Activated T-helper 17 cell treated with anti-CD3 and anti-CD28 coated beads, Interleukin-2, amount 50 U/mL, for 72 hours (primary cell): ENCODE data around the gene SDCCAG8. TPM values are rescaled to one million over a fixed set of nuclear protein-coding genes. Genes with fewer than 3 reads are reported as not detected.

Source experiments
- ATAC-seq: fragments of 150-1000 bp; cut with Tn5 transposase; replicated peaks from 2 replicates; pipeline ENCODE4 v1.10.0; 2021; ENCODE audit warnings: mild to moderate bottlenecking, moderate library complexity
- H3K27ac Mint-ChIP-seq: one replicate; pipeline ENCODE4 v1.8.0; 2022; ENCODE audit warnings: mixed read lengths
- H3K27me3 Mint-ChIP-seq: one replicate; pipeline ENCODE4 v1.8.0; 2022; ENCODE audit warnings: mixed read lengths
- H3K36me3 Mint-ChIP-seq: one replicate; pipeline ENCODE4 v1.8.0; 2022; ENCODE audit warnings: low read depth, mild to moderate bottlenecking, mixed read lengths
- H3K4me1 Mint-ChIP-seq: one replicate; pipeline ENCODE4 v1.8.0; 2022; ENCODE audit warnings: mixed read lengths
- H3K4me3 Mint-ChIP-seq: one replicate; pipeline ENCODE4 v1.8.0; 2022; ENCODE audit warnings: mild to moderate bottlenecking, mixed read lengths
- H3K9me3 Mint-ChIP-seq: one replicate; pipeline ENCODE4 v1.8.0; 2022; ENCODE audit warnings: mixed read lengths
- total RNA-seq, 2 donors: library from RNA; stranded (reverse); gene quantifications; one replicate each; pipeline ENCODE4 v1.2.3, GENCODE V29; 2022

Gene SDCCAG8
- total RNA-seq, 2 donors from 2014 or later: 22.2 to 31.7 TPM

DNA sequence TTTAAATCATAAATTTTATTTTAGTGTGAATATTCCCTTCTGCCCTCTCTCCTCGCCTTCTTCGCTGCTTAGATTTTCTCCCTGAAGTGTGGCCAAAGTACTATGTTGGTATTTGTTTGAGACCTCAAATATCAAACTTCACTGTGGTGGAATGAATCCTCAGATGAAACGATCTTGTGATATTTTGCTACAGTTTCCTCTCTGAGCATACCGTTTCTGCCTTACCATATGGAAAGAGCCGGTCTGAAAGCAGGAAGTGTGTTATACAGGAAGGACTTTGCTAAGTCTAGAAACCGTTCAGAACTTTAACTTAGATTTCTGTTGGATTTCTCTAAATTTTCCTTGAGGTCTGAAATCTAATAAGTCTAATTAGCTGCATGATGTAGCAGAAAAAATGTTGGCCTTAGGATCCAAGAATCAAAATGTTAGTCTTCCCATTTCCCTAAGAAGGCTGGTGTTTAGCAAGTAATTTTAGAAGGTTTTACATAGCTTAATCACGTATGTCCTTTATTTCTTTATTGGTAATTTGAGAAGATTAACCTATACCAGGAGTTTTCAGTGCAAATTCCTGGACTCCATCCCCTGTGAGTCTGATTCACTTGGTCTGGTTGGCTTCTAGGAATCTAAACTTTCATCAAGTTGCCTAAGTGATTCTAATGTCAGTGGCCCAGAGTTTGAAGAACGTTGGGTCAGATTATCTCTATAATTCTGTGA lies 30.7 kb downstream of the SDCCAG8 start:
- no peak for ATAC-seq
- H3K27ac Mint-ChIP-seq: no peak overlapping the region

GRCh38 chr1:243287123-243287460 lies 31.3 kb downstream of the SDCCAG8 start:
- Mint-ChIP-seq H3K27me3 (no peaks in the 10 kb centered on the region), H3K4me3 (no peak overlapping the region), H3K36me3 (peaks cover 90% of the 10 kb centered on the region), H3K9me3 (no peaks in the 10 kb centered on the region), H3K4me1 (peaks cover 6% of the 10 kb centered on the region), H3K27ac (no peak overlapping the region)
- no peak for ATAC-seq

More for the DNA sequence above, 30.7 kb downstream of the SDCCAG8 start:
- Mint-ChIP-seq H3K27me3 (no peaks in the 10 kb centered on the region), H3K36me3 (peaks cover 90% of the 10 kb centered on the region), H3K4me1 (peaks cover 6% of the 10 kb centered on the region), H3K9me3 (no peaks in the 10 kb centered on the region), H3K4me3 (no peak overlapping the region)

- ATAC-seq: peak; percentile 98
- Mint-ChIP-seq H3K36me3 (peaks cover 90% of the 10 kb centered on the region), H3K4me3 (peak overlapping the region; percentile 27), H3K4me1 (peaks cover 6% of the 10 kb centered on the region), H3K27ac (peak overlapping the region; percentile 13), H3K27me3 (no peaks in the 10 kb centered on the region), H3K9me3 (peaks cover 1% of the 10 kb centered on the region)
Measured at GRCh38 chr1:243287652-243288051, 31.8 kb downstream of the SDCCAG8 start.

GRCh38 chr1:243288062-243288461 lies 32.2 kb downstream of the SDCCAG8 start:
- Mint-ChIP-seq H3K4me1 (peaks cover 6% of the 10 kb centered on the region), H3K27me3 (no peaks in the 10 kb centered on the region), H3K9me3 (peaks cover 4% of the 10 kb centered on the region), H3K27ac (peak overlapping the region; percentile 13), H3K4me3 (peak overlapping the region; percentile 27), H3K36me3 (peaks cover 90% of the 10 kb centered on the region)
- no peak for ATAC-seq

GRCh38 chr1:243291292-243291691 lies 35.5 kb downstream of the SDCCAG8 start:
- peaks cover 90% of the 10 kb centered on the region for H3K36me3 Mint-ChIP-seq
- peaks cover 17% of the 10 kb centered on the region for H3K9me3 Mint-ChIP-seq
- ATAC-seq: no peak
- H3K4me3 Mint-ChIP-seq: no peak overlapping the region
- H3K4me1 Mint-ChIP-seq: peaks cover 6% of the 10 kb centered on the region
- no peak overlapping the region for H3K27ac Mint-ChIP-seq
- H3K27me3 Mint-ChIP-seq: no peaks in the 10 kb centered on the region

DNA sequence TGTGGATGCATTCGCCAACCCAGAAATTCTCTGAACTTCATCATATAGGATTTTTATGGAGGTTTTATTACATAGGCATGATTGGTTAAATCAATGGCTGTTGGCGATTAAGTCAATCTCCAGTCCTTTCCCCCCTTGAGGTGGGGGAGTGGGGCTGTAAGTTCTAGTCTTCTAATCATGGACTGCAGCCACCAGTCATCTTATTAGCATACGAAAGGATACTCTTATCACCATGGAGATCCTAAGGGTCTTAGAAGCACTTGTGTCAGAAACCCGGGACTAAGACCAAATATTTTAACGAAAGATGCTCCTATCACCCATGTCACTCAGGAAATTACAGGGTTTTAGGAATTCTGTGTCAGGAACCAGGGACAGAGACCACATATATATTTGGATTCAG lies 36.3 kb downstream of the SDCCAG8 start:
- Mint-ChIP-seq H3K27ac (no peak overlapping the region), H3K9me3 (peaks cover 17% of the 10 kb centered on the region), H3K4me3 (no peak overlapping the region), H3K4me1 (peaks cover 6% of the 10 kb centered on the region), H3K27me3 (no peaks in the 10 kb centered on the region), H3K36me3 (peaks cover 91% of the 10 kb centered on the region)
- ATAC-seq: no peak

- H3K4me1 Mint-ChIP-seq: no peaks in the 10 kb centered on the region
- H3K9me3 Mint-ChIP-seq: peaks cover 17% of the 10 kb centered on the region
- H3K36me3 Mint-ChIP-seq: peaks cover 91% of the 10 kb centered on the region
- H3K4me3 Mint-ChIP-seq: no peak overlapping the region
- H3K27ac Mint-ChIP-seq: no peak overlapping the region
- ATAC-seq: no peak
- H3K27me3 Mint-ChIP-seq: no peaks in the 10 kb centered on the region
Measured at GRCh38 chr1:243293941-243294722, 38.3 kb downstream of the SDCCAG8 start.

DNA sequence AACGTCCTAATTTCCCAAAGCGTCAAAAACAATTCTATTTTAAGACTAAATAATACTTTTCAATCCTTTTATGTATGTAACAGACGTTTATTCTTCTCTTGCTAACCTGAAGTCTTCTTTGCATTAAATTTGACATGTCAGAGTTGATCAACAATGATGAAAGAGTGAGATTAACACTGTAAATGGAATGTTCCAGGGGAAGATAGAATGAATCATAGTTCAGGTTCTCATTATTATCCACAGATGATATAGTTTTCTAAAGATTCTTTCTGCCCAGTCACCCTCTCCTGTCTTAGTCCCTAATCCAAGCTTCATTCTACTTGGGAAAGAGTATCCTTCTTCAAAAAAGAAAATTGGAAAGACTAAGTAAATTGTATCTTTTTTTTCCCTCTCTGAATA lies 38.9 kb downstream of the SDCCAG8 start:
- Mint-ChIP-seq H3K27me3 (no peaks in the 10 kb centered on the region), H3K9me3 (peaks cover 17% of the 10 kb centered on the region), H3K27ac (no peak overlapping the region), H3K4me3 (no peak overlapping the region), H3K36me3 (peaks cover 91% of the 10 kb centered on the region), H3K4me1 (no peaks in the 10 kb centered on the region)
- no peak for ATAC-seq

DNA sequence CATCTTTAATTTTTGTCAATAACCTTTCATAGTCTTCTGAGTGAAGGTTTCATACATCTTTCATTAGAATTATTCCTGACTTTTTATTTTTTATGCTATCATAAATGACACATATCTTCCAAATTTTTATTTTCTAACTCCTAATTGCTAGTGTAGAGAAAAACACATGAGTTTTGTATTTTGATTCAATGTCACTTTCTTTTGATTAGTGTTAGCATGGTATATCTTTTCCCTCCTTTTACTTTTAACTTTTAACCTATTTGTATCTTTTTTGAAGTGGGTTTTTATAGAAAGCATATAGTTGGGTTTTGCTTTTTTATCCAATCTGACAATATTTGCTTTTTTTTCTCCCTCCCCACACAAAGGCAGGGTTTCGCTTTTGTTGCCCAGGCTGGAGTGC lies 43.2 kb downstream of the SDCCAG8 start:
- H3K36me3 Mint-ChIP-seq: peaks cover 67% of the 10 kb centered on the region
- H3K9me3 Mint-ChIP-seq: peaks cover 15% of the 10 kb centered on the region
- H3K27ac Mint-ChIP-seq: no peak overlapping the region
- no peaks in the 10 kb centered on the region for H3K27me3 Mint-ChIP-seq
- no peak overlapping the region for H3K4me3 Mint-ChIP-seq
- no peaks in the 10 kb centered on the region for H3K4me1 Mint-ChIP-seq
- no peak for ATAC-seq

DNA sequence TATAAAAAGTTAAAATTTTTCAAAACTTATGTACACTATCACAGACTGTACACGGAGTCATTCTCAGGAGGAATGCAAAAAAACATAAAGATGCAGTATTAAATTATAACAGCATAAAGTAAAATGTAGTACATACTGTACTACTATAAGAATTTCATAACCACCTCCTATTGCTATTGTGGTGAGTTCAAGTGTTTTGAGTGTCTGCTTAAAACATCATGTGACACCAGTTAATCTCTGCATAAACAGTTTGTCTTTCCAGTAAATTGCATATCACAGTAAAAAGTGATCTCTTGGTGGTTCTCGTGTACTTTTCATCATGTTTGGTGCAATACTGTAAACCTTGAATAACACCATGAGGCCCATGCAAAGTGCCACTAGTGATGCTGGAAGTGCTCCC lies 45.2 kb downstream of the SDCCAG8 start:
- H3K4me3 Mint-ChIP-seq: no peak overlapping the region
- H3K9me3 Mint-ChIP-seq: peaks cover 9% of the 10 kb centered on the region
- ATAC-seq: no peak
- H3K4me1 Mint-ChIP-seq: no peaks in the 10 kb centered on the region
- no peaks in the 10 kb centered on the region for H3K27me3 Mint-ChIP-seq
- H3K27ac Mint-ChIP-seq: no peak overlapping the region
- H3K36me3 Mint-ChIP-seq: peaks cover 47% of the 10 kb centered on the region

GRCh38 chr1:243311809-243312208 lies 56.0 kb downstream of the SDCCAG8 start:
- H3K36me3 Mint-ChIP-seq: peaks cover 39% of the 10 kb centered on the region
- no peaks in the 10 kb centered on the region for H3K27me3 Mint-ChIP-seq
- H3K4me1 Mint-ChIP-seq: no peaks in the 10 kb centered on the region
- no peak overlapping the region for H3K4me3 Mint-ChIP-seq
- H3K9me3 Mint-ChIP-seq: no peaks in the 10 kb centered on the region
- H3K27ac Mint-ChIP-seq: no peak overlapping the region
- ATAC-seq: no peak

DNA sequence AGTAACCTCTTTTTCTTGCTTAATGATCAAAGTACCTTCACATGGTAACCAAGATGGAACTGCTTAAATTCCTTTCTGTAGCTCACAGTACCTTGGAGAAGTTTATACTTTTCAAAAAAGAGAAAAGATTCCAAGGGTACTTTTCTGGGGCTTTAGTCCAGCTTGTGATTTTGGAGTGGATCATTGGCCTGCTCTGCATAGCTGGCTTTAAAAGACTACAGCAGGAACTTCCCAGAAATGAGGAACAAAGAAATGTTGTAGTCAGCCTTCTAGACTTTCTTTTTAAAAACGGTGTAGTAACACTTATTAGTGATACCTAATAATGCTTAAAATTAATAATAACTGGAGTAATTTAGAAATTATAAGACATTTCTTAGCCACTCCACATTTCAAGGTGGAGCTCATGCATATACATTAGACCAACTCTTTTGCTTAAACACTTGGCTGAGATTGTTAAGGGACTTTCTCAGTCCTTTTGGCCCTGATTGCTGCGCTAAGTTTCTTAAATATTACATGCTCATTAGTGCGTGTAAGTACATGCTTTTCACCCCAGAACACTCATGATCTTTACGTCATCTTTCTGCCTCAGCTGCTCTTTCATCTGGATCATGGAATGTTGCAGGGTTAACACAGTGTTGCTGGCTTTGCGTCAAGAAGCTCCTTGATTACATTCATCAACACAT lies 57.3 kb downstream of the SDCCAG8 start:
- Mint-ChIP-seq H3K4me3 (no peak overlapping the region), H3K36me3 (peaks cover 36% of the 10 kb centered on the region), H3K27me3 (no peaks in the 10 kb centered on the region), H3K27ac (no peak overlapping the region), H3K4me1 (no peaks in the 10 kb centered on the region), H3K9me3 (no peaks in the 10 kb centered on the region)
- ATAC-seq: no peak

DNA sequence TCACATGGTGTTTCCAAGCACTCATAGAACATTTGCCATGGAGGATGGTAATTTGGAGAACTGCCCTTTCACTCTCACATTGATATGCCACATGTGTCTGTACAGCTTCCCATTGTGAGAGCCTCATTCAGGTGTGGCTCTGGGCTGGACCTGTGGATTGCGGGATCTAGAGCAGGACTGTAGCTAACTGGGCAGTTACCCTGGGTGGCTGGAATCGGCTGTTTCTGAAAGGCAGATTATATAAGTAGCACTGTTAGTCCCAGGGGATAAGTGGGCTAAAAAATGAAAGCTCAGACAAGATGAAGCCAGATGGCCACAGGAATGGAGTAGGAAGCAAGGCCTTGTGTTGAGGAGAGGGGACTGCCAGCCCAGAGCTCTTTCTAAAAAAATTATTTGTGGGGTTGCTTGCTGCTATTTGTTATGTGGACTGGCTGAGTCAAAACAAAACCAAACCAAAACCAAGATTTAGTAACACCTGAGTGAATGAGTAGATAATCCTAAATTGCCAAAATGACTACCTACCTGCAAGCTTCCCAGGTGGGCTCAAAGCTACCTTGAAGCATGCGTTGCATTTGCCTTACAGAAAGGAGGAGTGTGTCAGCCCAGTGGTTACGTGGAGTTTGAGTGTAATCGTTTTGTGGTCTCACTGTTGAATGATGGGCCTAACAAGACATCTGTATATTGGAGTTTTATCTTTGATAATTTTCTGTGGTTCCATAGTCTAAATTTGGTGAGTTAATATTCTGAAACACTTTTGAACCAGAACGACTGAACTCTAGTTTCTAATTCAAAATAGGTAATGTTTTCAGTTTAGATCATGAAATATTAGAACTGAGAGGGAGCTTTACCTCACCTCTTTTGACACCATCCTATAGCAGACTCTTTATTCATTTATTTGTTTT lies 58.0 kb downstream of the SDCCAG8 start:
- Mint-ChIP-seq H3K4me3 (no peak overlapping the region), H3K36me3 (peaks cover 30% of the 10 kb centered on the region), H3K4me1 (no peaks in the 10 kb centered on the region), H3K9me3 (no peaks in the 10 kb centered on the region), H3K27me3 (no peaks in the 10 kb centered on the region), H3K27ac (no peak overlapping the region)
- peak; percentile 12 for ATAC-seq

DNA sequence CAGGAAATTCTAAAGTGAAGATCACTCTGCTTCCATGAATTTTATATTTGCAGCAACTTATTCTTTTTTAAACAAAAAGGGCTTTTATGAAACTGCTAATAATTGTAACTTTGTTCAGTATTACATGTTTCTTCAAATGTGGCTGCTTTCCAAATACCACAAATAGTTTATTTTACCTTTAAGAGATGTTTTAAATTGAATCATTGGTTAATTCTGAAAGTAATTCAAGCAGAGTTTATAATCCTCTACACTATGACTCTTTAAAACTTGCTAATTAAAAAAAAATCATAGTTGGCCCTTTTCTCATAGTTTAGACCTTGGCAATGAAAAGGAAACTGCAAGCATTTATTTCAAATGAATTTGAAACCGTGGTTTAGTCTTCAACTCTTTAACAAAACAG lies 59.6 kb downstream of the SDCCAG8 start:
- no peak overlapping the region for H3K4me3 Mint-ChIP-seq
- no peaks in the 10 kb centered on the region for H3K9me3 Mint-ChIP-seq
- H3K36me3 Mint-ChIP-seq: peaks cover 27% of the 10 kb centered on the region
- no peaks in the 10 kb centered on the region for H3K4me1 Mint-ChIP-seq
- no peak overlapping the region for H3K27ac Mint-ChIP-seq
- H3K27me3 Mint-ChIP-seq: no peaks in the 10 kb centered on the region
- no peak for ATAC-seq
